ENCODE data around the gene SEC63.
"Not testable (repeated sequence)": the region's sequence is repeated elsewhere in the genome, so short reads cannot be mapped to it uniquely, and the experiment has no call there.

DNA sequence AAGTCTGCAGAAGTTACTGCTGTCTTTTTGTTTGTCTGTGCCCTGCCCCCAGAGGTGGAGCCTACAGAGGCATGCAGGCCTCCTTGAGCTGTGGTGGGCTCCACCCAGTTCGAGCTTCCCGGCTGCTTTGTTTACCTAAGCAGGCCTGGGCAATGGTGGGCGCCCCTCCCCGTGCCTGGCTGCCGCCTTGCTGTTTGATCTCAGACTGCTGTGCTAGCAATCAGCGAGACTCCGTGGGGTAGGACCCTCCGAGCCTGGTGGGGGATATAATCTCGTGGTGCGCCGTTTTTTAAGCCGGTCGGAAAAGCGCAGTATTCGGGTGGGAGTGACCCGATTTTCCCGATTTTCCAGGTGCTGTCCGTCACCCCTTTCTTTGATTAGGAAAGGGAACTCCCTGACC lies 97.9 kb downstream of the SEC63 start:
- not testable (repeated sequence) for TF ChIP-seq POLR2A (IDR thresholded peaks at IDR 0.05; ENCODE audit: low read depth, low read length); TAF1 (IDR thresholded peaks at IDR 0.05; ENCODE audit: low read depth, low read length); PAX5 (IDR thresholded peaks at IDR 0.05; ENCODE audit: insufficient read depth, low read length, severe bottlenecking); POLR2AphosphoS5 (IDR thresholded peaks at IDR 0.05; ENCODE audit: low read depth, low read length)
